Muscle layer of duodenum (tissue), 2 donors: ENCODE results near the gene PIGQ.

Experiments used
- H3K27ac ChIP-seq: one replicate; pipeline ENCODE4 v1.7.0; 2013; ENCODE audit warnings: mild to moderate bottlenecking, low read length
- H3K27me3 ChIP-seq: one replicate; pipeline ENCODE4 v1.7.0; 2013; ENCODE audit warnings: low read depth, mild to moderate bottlenecking, control low read depth, low read length
- H3K36me3 ChIP-seq, 2 donors: one replicate each; pipeline ENCODE4 v1.7.0; 2013; ENCODE audit warnings: low read length in 2 of 2, control low read depth in 1 of 2, mild to moderate bottlenecking in 1 of 2; ENCODE audit not compliant: insufficient read depth in 2 of 2, control insufficient read depth in 1 of 2
- H3K4me1 ChIP-seq, 2 donors: one replicate each; pipeline ENCODE4 v1.7.0; 2013; ENCODE audit warnings: low read length in 2 of 2, mild to moderate bottlenecking in 2 of 2, control low read depth in 1 of 2, moderate library complexity in 1 of 2; ENCODE audit not compliant: insufficient read depth in 2 of 2, control insufficient read depth in 1 of 2
- H3K4me3 ChIP-seq, 2 donors: one replicate each; pipeline ENCODE4 v1.7.0; 2013; ENCODE audit warnings: low read length in 2 of 2, low read depth in 1 of 2, mild to moderate bottlenecking in 1 of 2
- H3K9me3 ChIP-seq, 2 donors: one replicate each; pipeline ENCODE4 v1.7.0; 2013; ENCODE audit warnings: low read length in 2 of 2, control low read depth in 1 of 2, mild to moderate bottlenecking in 1 of 2; ENCODE audit not compliant: control insufficient read depth in 1 of 2
- donor health status: healthy.

PIGQ gene

GRCh38 chr16:588639-588888 lies 18.8 kb downstream of the PIGQ start:
- Histone ChIP-seq H3K4me1 (peaks cover 18 to 39% of the 10 kb centered on the region in 2 donors), H3K4me3 (peak overlapping the region; percentile 59 to 92), H3K27ac (peak overlapping the region; percentile 85), H3K27me3 (peaks cover 5% of the 10 kb centered on the region), H3K36me3 (no peaks in the 10 kb centered on the region), H3K9me3 (no peaks in the 10 kb centered on the region)

GRCh38 chr16:588889-589657 lies 19.3 kb downstream of the PIGQ start:
- Histone ChIP-seq H3K27me3 (peaks cover 5% of the 10 kb centered on the region), H3K27ac (peak overlapping the region; percentile 85), H3K4me1 (peaks cover 18 to 39% of the 10 kb centered on the region in 2 donors), H3K4me3 (peak overlapping the region; percentile 59 to 92), H3K36me3 (no peaks in the 10 kb centered on the region), H3K9me3 (no peaks in the 10 kb centered on the region)

GRCh38 chr16:589658-590187 lies 20.0 kb downstream of the PIGQ start, which contains the start of gene RAB40C:
TSS of gene RAB40C (plus strand) at chr16:590066. CDS start at chr16:590292, 226 bp downstream.
- Histone ChIP-seq H3K36me3 (no peaks in the 10 kb centered on the region), H3K9me3 (no peaks in the 10 kb centered on the region), H3K4me3 (peak within 1 kb of the TSS; percentile 76 to 92), H3K27me3 (peaks cover 5% of the 10 kb centered on the region), H3K4me1 (peaks cover 18 to 39% of the 10 kb centered on the region in 2 donors), H3K27ac (peak within 1 kb of the TSS; percentile 85)

GRCh38 chr16:590188-590814 lies 20.5 kb downstream of the PIGQ start:
- no peaks in the 10 kb centered on the region for H3K9me3 ChIP-seq
- H3K4me3 ChIP-seq = peak overlapping the region; percentile 74 to 76
- H3K4me1 ChIP-seq = peaks cover 18 to 39% of the 10 kb centered on the region in 2 donors
- H3K27ac ChIP-seq = peak overlapping the region; percentile 45
- H3K27me3 ChIP-seq = peaks cover 5% of the 10 kb centered on the region
- no peaks in the 10 kb centered on the region for H3K36me3 ChIP-seq

GRCh38 chr16:590815-591200 lies 21.0 kb downstream of the PIGQ start:
- Histone ChIP-seq H3K4me1 (peaks cover 18 to 39% of the 10 kb centered on the region in 2 donors), H3K27ac (peak overlapping the region; percentile 45)

GRCh38 chr16:591231-591630 lies 21.5 kb downstream of the PIGQ start:
- Histone ChIP-seq H3K9me3 (no peaks in the 10 kb centered on the region), H3K27me3 (no peaks in the 10 kb centered on the region), H3K4me1 (peaks cover 18 to 36% of the 10 kb centered on the region in 2 donors), H3K36me3 (no peaks in the 10 kb centered on the region), H3K4me3 (peak overlapping the region; percentile 74 to 76), H3K27ac (peak overlapping the region; percentile 45)

More at GRCh38 chr16:590815-591200, 21.0 kb downstream of the PIGQ start:
- Histone ChIP-seq H3K4me3 (peak overlapping the region; percentile 74 to 76), H3K9me3 (no peaks in the 10 kb centered on the region), H3K27me3 (peaks cover 2% of the 10 kb centered on the region), H3K36me3 (no peaks in the 10 kb centered on the region)

- Histone ChIP-seq H3K4me1 (peaks cover 18 to 32% of the 10 kb centered on the region in 2 donors), H3K27ac (peak overlapping the region; percentile 89), H3K27me3 (no peaks in the 10 kb centered on the region), H3K4me3 (no peak overlapping the region), H3K9me3 (no peaks in the 10 kb centered on the region), H3K36me3 (no peaks in the 10 kb centered on the region)
Measured at GRCh38 chr16:591892-592517, 22.2 kb downstream of the PIGQ start.

GRCh38 chr16:592518-593306 lies 22.9 kb downstream of the PIGQ start:
- Histone ChIP-seq H3K36me3 (no peaks in the 10 kb centered on the region), H3K4me3 (no peak overlapping the region), H3K9me3 (no peaks in the 10 kb centered on the region), H3K27ac (peak overlapping the region; percentile 89), H3K4me1 (peaks cover 15 to 25% of the 10 kb centered on the region in 2 donors), H3K27me3 (no peaks in the 10 kb centered on the region)

GRCh38 chr16:593406-593805 lies 23.6 kb downstream of the PIGQ start:
- peak overlapping the region; percentile 89 for H3K27ac ChIP-seq
- H3K4me3 ChIP-seq = no peak overlapping the region
- H3K27me3 ChIP-seq = no peaks in the 10 kb centered on the region
- peaks cover 15 to 18% of the 10 kb centered on the region in 2 donors for H3K4me1 ChIP-seq
- no peaks in the 10 kb centered on the region for H3K9me3 ChIP-seq
- no peaks in the 10 kb centered on the region for H3K36me3 ChIP-seq

GRCh38 chr16:593807-594206 lies 24.0 kb downstream of the PIGQ start:
- no peak overlapping the region for H3K4me3 ChIP-seq

More at GRCh38 chr16:593807-594206, 24.0 kb downstream of the PIGQ start:
- H3K4me1 ChIP-seq = peaks cover 15 to 17% of the 10 kb centered on the region in 2 donors
- no peaks in the 10 kb centered on the region for H3K9me3 ChIP-seq
- H3K27me3 ChIP-seq = no peaks in the 10 kb centered on the region
- peaks cover 0 to under 1% of the 10 kb centered on the region in 2 donors for H3K36me3 ChIP-seq
- H3K27ac ChIP-seq = peak overlapping the region; percentile 89
